ENCODE measurements around the gene GAS7. TPM values are rescaled to one million over a fixed set of nuclear protein-coding genes. Genes with fewer than 3 reads are reported as not detected.

The GAS7 gene
- total and polyA plus RNA-seq, 4 donors: 9.0 to 112 (median 46.1) TPM

DNA sequence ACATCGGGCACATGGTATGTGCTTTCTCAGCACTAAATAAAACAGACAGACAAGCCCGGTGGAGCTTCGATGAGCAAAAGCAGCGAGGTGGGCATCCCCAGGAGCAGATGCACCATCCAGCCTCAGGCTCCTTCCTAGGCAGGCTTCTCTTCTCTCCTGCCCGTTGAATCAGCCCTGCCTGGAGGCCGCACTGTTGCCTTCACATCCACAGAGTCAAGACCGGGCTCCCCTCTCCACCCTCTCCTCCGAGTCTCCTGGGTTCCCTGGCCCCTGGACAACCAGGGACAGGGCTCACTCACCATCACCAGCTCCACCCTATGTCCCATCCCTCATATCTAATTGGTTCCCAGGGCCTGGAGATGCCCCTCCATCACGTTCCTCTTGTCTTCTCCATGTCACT lies 213.6 kb downstream of the GAS7 start:
- no peak for DNase-seq
- WGBS, 2 donors: 89 to 96% methylated on average over 9 of the region's 9 CpGs
- H3K36me3 ChIP-seq (ENCODE audit: control insufficient read depth in 4 of 4, insufficient read depth in 4 of 4, low read length in 4 of 4): peaks cover 0 to 8% (median 3%) of the 10 kb centered on the region in 4 donors
- peaks cover 0 to 13% (median 0%) of the 10 kb centered on the region in 5 donors for H3K4me1 ChIP-seq (ENCODE audit: control insufficient read depth in 5 of 5, insufficient read depth in 5 of 5, low read length in 5 of 5)
- TF ChIP-seq, protein P1, sequence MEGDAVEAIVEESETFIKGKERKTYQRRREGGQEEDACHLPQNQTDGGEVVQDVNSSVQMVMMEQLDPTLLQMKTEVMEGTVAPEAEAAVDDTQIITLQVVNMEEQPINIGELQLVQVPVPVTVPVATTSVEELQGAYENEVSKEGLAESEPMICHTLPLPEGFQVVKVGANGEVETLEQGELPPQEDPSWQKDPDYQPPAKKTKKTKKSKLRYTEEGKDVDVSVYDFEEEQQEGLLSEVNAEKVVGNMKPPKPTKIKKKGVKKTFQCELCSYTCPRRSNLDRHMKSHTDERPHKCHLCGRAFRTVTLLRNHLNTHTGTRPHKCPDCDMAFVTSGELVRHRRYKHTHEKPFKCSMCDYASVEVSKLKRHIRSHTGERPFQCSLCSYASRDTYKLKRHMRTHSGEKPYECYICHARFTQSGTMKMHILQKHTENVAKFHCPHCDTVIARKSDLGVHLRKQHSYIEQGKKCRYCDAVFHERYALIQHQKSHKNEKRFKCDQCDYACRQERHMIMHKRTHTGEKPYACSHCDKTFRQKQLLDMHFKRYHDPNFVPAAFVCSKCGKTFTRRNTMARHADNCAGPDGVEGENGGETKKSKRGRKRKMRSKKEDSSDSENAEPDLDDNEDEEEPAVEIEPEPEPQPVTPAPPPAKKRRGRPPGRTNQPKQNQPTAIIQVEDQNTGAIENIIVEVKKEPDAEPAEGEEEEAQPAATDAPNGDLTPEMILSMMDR (IDR thresholded peaks at IDR 0.05; ENCODE audit: control extremely low read depth, extremely low read depth): no peak
- ATAC-seq (ENCODE audit: insufficient read depth, low FRiP score): no peak
- no peak overlapping the region for H3K4me3 ChIP-seq
- no peaks in the 10 kb centered on the region for H3K27me3 ChIP-seq (ENCODE audit: control insufficient read depth in 3 of 3, insufficient read depth in 3 of 3, low read length in 2 of 3)
- no peak overlapping the region for H3K27ac ChIP-seq (ENCODE audit: low read depth in 1 of 2, low read length in 1 of 2)
- peaks cover 0 to 4% (median 0%) of the 10 kb centered on the region in 4 donors for H3K9me3 ChIP-seq (ENCODE audit: control insufficient read depth in 4 of 4, insufficient read depth in 3 of 4, low read length in 3 of 4)
- no peak overlapping the region for H3K9ac ChIP-seq (ENCODE audit: insufficient read depth in 1 of 2, low read length in 2 of 2)

DNA sequence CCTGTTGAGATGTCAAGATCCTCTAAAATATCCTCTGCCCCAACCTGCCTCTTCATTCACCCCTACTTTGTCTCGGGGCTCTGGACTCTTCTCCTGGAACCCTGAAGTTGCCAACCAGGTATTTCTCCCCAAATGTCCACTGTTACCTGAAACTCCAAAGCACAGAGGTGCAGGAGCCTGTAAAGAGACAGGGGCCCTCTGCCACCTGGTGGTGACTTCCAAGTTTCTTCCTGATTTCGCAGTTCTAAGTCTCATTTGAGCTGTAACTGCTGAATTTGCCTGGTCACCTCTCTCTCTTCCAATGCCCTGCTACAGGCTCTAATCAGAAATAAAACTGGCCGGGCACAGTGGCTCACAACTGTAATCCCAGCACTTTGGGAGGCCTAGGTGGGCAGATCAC lies 216.2 kb downstream of the GAS7 start:
- no peak for DNase-seq
- H3K9ac ChIP-seq (ENCODE audit: insufficient read depth in 1 of 2, low read length in 2 of 2): no peak overlapping the region
- no peak overlapping the region for H3K27ac ChIP-seq (ENCODE audit: low read depth in 1 of 2, low read length in 1 of 2)
- H3K4me1 ChIP-seq (ENCODE audit: control insufficient read depth in 5 of 5, insufficient read depth in 5 of 5, low read length in 5 of 5): peaks cover 0 to 8% (median 0%) of the 10 kb centered on the region in 5 donors
- WGBS, 2 donors: 67 to 69% methylated on average over 3 of the region's 3 CpGs
- H3K36me3 ChIP-seq (ENCODE audit: control insufficient read depth in 4 of 4, insufficient read depth in 4 of 4, low read length in 4 of 4): peaks cover 0 to 8% (median 3%) of the 10 kb centered on the region in 4 donors
- TF ChIP-seq, protein P1 (IDR thresholded peaks at IDR 0.05; ENCODE audit: control extremely low read depth, extremely low read depth): no peak
- no peaks in the 10 kb centered on the region for H3K27me3 ChIP-seq (ENCODE audit: control insufficient read depth in 3 of 3, insufficient read depth in 3 of 3, low read length in 2 of 3)
- H3K4me3 ChIP-seq: no peak overlapping the region
- H3K9me3 ChIP-seq (ENCODE audit: control insufficient read depth in 4 of 4, insufficient read depth in 3 of 4, low read length in 3 of 4): peaks cover 0 to 4% (median 0%) of the 10 kb centered on the region in 4 donors
- ATAC-seq (ENCODE audit: insufficient read depth, low FRiP score): no peak

DNA sequence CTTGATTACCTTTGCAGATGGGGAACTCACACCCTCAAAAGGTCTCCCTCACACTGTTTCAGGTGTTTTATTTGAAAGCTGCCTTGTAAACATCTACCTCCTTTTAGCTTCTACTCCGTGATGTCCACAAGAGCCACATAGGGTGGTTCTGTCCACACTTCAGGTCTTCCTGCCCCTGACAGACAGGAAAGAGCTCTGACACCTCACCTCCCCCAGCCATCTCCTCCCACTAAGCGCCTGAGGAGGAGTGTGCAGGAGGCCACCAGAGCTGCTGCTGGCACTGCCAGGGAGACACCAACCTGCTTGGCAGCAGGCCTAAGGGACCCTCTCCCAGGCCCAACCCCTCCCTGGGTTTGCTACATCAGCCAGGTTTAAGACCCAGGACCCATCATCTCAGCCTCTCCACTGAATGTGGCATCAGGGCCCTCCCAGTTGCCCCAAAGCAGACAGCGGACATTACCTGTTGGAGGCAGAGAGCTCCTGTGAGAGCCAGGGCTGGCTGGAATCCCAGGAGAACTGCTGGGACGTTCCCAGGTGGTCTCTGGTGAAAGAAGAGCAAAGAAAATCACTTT lies 217.0 kb downstream of the GAS7 start:
- no peaks in the 10 kb centered on the region for H3K27me3 ChIP-seq (ENCODE audit: control insufficient read depth in 3 of 3, insufficient read depth in 3 of 3, low read length in 2 of 3)
- peaks cover 0 to 8% (median 3%) of the 10 kb centered on the region in 4 donors for H3K36me3 ChIP-seq (ENCODE audit: control insufficient read depth in 4 of 4, insufficient read depth in 4 of 4, low read length in 4 of 4)
- H3K9ac ChIP-seq (ENCODE audit: insufficient read depth in 1 of 2, low read length in 2 of 2): no peak overlapping the region
- 70 to 83% methylated on average over 4 of the region's 4 CpGs for WGBS, 2 donors
- peaks cover 0 to 3% (median 0%) of the 10 kb centered on the region in 5 donors for H3K4me1 ChIP-seq (ENCODE audit: control insufficient read depth in 5 of 5, insufficient read depth in 5 of 5, low read length in 5 of 5)
- H3K27ac ChIP-seq (ENCODE audit: low read depth in 1 of 2, low read length in 1 of 2): no peak overlapping the region
- peaks cover 0 to 4% (median 0%) of the 10 kb centered on the region in 4 donors for H3K9me3 ChIP-seq (ENCODE audit: control insufficient read depth in 4 of 4, insufficient read depth in 3 of 4, low read length in 3 of 4)
- no peak for DNase-seq
- H3K4me3 ChIP-seq: no peak overlapping the region
- no peak for ATAC-seq (ENCODE audit: insufficient read depth, low FRiP score)
- TF ChIP-seq, protein P1 (IDR thresholded peaks at IDR 0.05; ENCODE audit: control extremely low read depth, extremely low read depth): no peak
